Natural killer cell treated with Interleukin-12 subunit alpha and Interleukin-12 subunit beta and Interleukin-15 and Interleukin-18, amount 100 ng/mL, for 72 hours (primary cell): ENCODE results near the gene TTLL3. TPM values are rescaled to one million over a fixed set of nuclear protein-coding genes. Genes with fewer than 3 reads are reported as not detected.
"Not testable (repeated sequence)": the region's sequence is repeated elsewhere in the genome, so short reads cannot be mapped to it uniquely, and the experiment has no call there.

Experiments
- ATAC-seq, 2 donors: fragments of 150-1000 bp; cut with Tn5 transposase in 1 of 2; sonication (Bioruptor Pico), chemical (Tn5 transposase) in 1 of 2; 2 replicates each; pipeline ENCODE4 v1.10.0; 2021
- DNase-seq: peaks from one replicate; pipeline ENCODE4 v3.0.0; 2022; ENCODE audit warnings: low spot score
- H3K27ac Mint-ChIP-seq, 2 donors: 1 replicate in 1 of 2; 2 replicates in 1 of 2; pipeline ENCODE4 v1.8.0; 2022; ENCODE audit warnings: mixed read lengths in 2 of 2, mild to moderate bottlenecking in 1 of 2, moderate library complexity in 1 of 2
- H3K27me3 Mint-ChIP-seq, 2 donors: 1 replicate in 1 of 2; 2 replicates in 1 of 2; pipeline ENCODE4 v1.8.0; 2022; ENCODE audit warnings: mixed read lengths in 2 of 2
- H3K36me3 Mint-ChIP-seq: one replicate; pipeline ENCODE4 v1.8.0; 2022; ENCODE audit warnings: mixed read lengths
- H3K4me1 Mint-ChIP-seq, 2 donors: 1 replicate in 1 of 2; 2 replicates in 1 of 2; pipeline ENCODE4 v1.8.0; 2022; ENCODE audit warnings: low read depth in 2 of 2, mixed read lengths in 2 of 2, mild to moderate bottlenecking in 1 of 2
- H3K4me3 Mint-ChIP-seq: one replicate; pipeline ENCODE4 v1.8.0; 2022; ENCODE audit warnings: mixed read lengths
- H3K9me3 Mint-ChIP-seq: 2 replicates; pipeline ENCODE4 v1.8.0; 2022; ENCODE audit warnings: mixed read lengths
- total RNA-seq, 2 donors: library from RNA; stranded (reverse); gene quantifications; one replicate each; pipeline ENCODE4 v1.2.3, GENCODE V29; 2022

TTLL3 gene
- total RNA-seq, 2 donors from 2014 or later = 50.0 to 91.3 TPM

GRCh38 chr3:9864200-9864927 is 54.3 kb downstream of the TTLL3 start:
- H3K27me3 Mint-ChIP-seq = no peaks in the 10 kb centered on the region
- H3K9me3 Mint-ChIP-seq = no peaks in the 10 kb centered on the region
- no peak overlapping the region for H3K4me3 Mint-ChIP-seq
- ATAC-seq = no peak
- DNase-seq = no peak
- no peaks in the 10 kb centered on the region for H3K36me3 Mint-ChIP-seq
- H3K4me1 Mint-ChIP-seq = peaks cover 0 to 13% of the 10 kb centered on the region in 2 donors
- H3K27ac Mint-ChIP-seq = no peak overlapping the region

GRCh38 chr3:9865125-9865637 is 55.1 kb downstream of the TTLL3 start:
- ATAC-seq, DNase-seq, H3K27ac Mint-ChIP-seq, H3K4me3 Mint-ChIP-seq, H3K9me3 Mint-ChIP-seq, H3K36me3 Mint-ChIP-seq, H3K27me3 Mint-ChIP-seq: not testable (repeated sequence)
- H3K4me1 Mint-ChIP-seq = peaks cover 0 to 10% of the 10 kb centered on the region in 2 donors

- DNase-seq (no peak), ATAC-seq (no peak)
- Mint-ChIP-seq H3K4me1 (peaks cover 0 to 8% of the 10 kb centered on the region in 2 donors), H3K4me3 (no peak overlapping the region), H3K27me3 (no peaks in the 10 kb centered on the region), H3K9me3 (no peaks in the 10 kb centered on the region), H3K36me3 (no peaks in the 10 kb centered on the region), H3K27ac (no peak overlapping the region)
These were observed 56.6 kb downstream of the TTLL3 start for GRCh38 chr3:9866639-9867038.

DNA sequence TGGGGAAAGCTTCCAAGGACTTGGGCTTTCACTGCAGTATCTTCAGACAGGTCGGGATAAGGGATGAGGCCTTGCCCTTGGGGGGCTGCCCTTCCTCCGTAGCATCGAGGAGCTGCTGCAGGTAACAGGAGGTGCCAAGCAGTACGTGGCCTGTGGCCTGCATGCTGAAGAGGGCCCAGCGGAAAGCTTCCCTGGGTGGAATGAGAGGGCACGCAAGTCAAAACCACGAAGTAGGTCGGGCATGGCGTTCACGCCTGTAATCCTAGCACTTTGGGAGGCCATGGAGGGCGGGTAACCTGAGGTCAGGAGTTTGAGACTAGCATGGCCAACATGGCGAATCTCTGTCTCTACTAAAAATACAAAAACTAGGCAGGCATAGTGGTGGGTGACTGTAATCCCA is 57.0 kb downstream of the TTLL3 start:
- Mint-ChIP-seq H3K27me3 (no peaks in the 10 kb centered on the region), H3K36me3 (no peaks in the 10 kb centered on the region), H3K4me3 (no peak overlapping the region), H3K9me3 (no peaks in the 10 kb centered on the region), H3K4me1 (peaks cover 0 to 3% of the 10 kb centered on the region in 2 donors), H3K27ac (no peak overlapping the region)
- ATAC-seq = no peak
- DNase-seq = no peak

DNA sequence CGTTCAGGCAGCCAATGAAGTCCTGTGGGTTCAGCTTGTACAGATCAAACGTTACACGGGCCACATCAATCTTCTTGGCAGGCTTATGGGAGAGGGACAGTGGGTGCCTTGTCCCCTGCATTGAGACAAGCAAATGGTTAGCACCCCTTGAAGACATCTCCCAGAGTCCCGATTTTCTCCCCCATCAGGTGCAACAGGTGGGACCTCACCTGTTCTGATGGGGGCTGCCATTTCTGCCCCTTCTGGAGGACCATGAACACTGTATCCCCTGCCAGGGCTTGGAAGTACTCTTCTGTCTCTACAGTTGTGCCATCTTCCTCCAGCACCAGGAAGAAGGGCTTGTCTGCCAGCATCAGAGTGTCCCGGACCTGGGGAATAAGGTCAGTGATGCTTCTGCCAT is 59.9 kb downstream of the TTLL3 start:
- DNase-seq = no peak
- Mint-ChIP-seq H3K27ac (no peak overlapping the region), H3K4me3 (no peak overlapping the region), H3K9me3 (no peaks in the 10 kb centered on the region), H3K27me3 (no peaks in the 10 kb centered on the region), H3K4me1 (no peaks in the 10 kb centered on the region), H3K36me3 (no peaks in the 10 kb centered on the region)
- no peak for ATAC-seq

DNA sequence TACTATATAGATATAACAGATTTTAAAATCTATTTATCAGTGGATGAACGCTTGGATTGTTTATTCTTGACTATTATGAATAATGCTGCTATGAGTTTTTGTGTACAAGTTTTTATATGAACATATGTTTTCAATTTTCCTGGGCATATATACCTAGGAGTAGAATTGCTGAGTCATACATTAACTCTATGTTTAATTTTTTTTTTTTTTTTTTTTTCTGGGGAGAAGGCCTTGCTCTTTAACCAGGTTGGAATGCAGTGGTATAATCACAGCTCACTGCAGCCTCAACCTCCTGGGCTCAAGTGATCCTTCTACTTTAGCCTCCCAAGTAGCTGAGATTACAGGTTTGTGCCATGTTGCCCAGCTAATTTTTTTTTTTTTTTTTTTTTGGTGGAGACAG is 60.9 kb downstream of the TTLL3 start:
- Mint-ChIP-seq H3K9me3 (no peaks in the 10 kb centered on the region), H3K4me1 (no peaks in the 10 kb centered on the region), H3K36me3 (no peaks in the 10 kb centered on the region), H3K4me3 (no peak overlapping the region), H3K27me3 (no peaks in the 10 kb centered on the region), H3K27ac (no peak overlapping the region)
- no peak for DNase-seq
- no peak for ATAC-seq

DNA sequence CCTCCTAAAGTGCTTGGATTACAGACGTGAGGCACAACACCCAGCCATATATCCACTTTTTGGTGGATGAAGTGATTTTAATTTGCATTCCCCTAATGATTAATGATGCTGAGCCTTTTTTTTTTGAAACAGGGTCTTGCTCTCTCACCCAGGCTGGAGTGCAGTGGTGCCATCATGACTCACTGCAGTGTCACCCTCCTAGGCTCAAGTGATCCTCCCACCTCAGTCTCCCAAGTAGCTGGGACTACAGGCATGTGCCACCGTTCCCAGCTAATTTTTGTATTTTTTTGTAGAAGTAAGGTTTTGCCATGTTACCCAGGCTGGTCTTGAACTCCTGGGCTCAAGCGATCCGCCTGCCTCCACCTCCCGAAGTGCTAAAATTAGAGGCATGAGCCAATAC is 62.0 kb downstream of the TTLL3 start:
- H3K27ac Mint-ChIP-seq, ATAC-seq, H3K36me3 Mint-ChIP-seq, H3K9me3 Mint-ChIP-seq, H3K27me3 Mint-ChIP-seq, H3K4me3 Mint-ChIP-seq, DNase-seq, H3K4me1 Mint-ChIP-seq: not testable (repeated sequence)

GRCh38 chr3:9875448-9875847 is 65.4 kb downstream of the TTLL3 start:
- no peak for ATAC-seq
- H3K9me3 Mint-ChIP-seq = no peaks in the 10 kb centered on the region
- DNase-seq = no peak
- H3K4me3 Mint-ChIP-seq = no peak overlapping the region
- H3K27ac Mint-ChIP-seq = no peak overlapping the region
- H3K4me1 Mint-ChIP-seq = no peaks in the 10 kb centered on the region
- H3K27me3 Mint-ChIP-seq = no peaks in the 10 kb centered on the region
- H3K36me3 Mint-ChIP-seq = no peaks in the 10 kb centered on the region

DNA sequence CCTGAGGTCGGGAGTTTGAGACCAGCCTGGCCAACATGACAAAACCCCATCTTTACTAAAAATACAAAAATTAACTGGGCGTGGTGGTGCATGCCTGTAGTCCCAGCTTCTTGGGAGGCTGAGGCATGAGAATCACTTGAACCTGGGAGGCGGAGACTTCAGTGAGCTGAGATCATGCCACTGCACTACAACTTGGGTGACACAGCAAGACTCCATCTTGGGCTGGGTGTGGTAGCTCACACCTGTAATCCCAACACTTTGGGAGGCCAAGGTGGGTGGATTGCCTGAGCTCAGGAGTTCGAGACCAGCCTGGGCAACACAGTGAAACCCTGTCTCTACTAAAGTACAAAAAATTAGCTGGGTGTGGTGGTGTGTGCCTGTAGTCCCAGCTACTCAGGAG is 66.2 kb downstream of the TTLL3 start:
- ATAC-seq = not testable (repeated sequence)

GRCh38 chr3:9876991-9877390 is 66.9 kb downstream of the TTLL3 start:
- H3K27ac Mint-ChIP-seq = no peak overlapping the region
- H3K27me3 Mint-ChIP-seq = no peaks in the 10 kb centered on the region
- ATAC-seq = peak in 1 of 2 donors; percentile 36
- no peaks in the 10 kb centered on the region for H3K36me3 Mint-ChIP-seq
- no peaks in the 10 kb centered on the region for H3K4me1 Mint-ChIP-seq
- H3K9me3 Mint-ChIP-seq = no peaks in the 10 kb centered on the region
- no peak overlapping the region for H3K4me3 Mint-ChIP-seq
- no peak for DNase-seq

More for the DNA sequence above, 66.2 kb downstream of the TTLL3 start:
- H3K36me3 Mint-ChIP-seq, H3K9me3 Mint-ChIP-seq, H3K27me3 Mint-ChIP-seq, H3K27ac Mint-ChIP-seq, H3K4me1 Mint-ChIP-seq, DNase-seq, H3K4me3 Mint-ChIP-seq: not testable (repeated sequence)

GRCh38 chr3:9878700-9879099 is 68.6 kb downstream of the TTLL3 start:
- Mint-ChIP-seq H3K27ac (no peak overlapping the region), H3K4me1 (no peaks in the 10 kb centered on the region), H3K27me3 (no peaks in the 10 kb centered on the region), H3K36me3 (no peaks in the 10 kb centered on the region), H3K4me3 (no peak overlapping the region), H3K9me3 (no peaks in the 10 kb centered on the region)
- DNase-seq (no peak), ATAC-seq (no peak)

- DNase-seq = no peak
- H3K4me1 Mint-ChIP-seq = no peaks in the 10 kb centered on the region
- H3K9me3 Mint-ChIP-seq = no peaks in the 10 kb centered on the region
- no peak within 1 kb of the TSS for H3K27ac Mint-ChIP-seq
- H3K4me3 Mint-ChIP-seq = no peak within 1 kb of the TSS
- no peaks in the 10 kb centered on the region for H3K27me3 Mint-ChIP-seq
- no peaks in the 10 kb centered on the region for H3K36me3 Mint-ChIP-seq
- no peak for ATAC-seq
These were observed 69.9 kb downstream of the TTLL3 start, which contains the start of gene CIDEC for GRCh38 chr3:9879830-9880549. CIDEC (minus strand) TSS chr3:9880253; CDS start chr3:9878486, 1,767 bp downstream.

DNA sequence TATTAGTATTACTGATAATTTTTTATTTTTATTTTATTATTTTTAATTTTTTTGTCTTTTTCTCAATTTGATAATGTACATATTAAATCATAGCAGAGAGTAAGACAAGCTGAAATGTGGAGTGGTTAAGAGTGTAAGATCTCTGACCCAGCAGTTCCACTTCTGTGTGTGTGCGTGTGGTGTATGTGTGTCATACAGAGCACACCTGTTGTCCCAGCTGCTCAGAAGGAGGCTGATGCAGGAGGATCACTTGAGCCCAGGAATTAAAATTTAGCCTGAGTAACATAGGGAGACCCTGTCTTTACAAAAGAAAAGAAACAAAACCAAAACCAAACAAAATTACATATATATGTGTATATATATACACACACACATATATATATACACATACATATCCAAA is 71.4 kb downstream of the TTLL3 start:
- no peak overlapping the region for H3K4me3 Mint-ChIP-seq
- no peaks in the 10 kb centered on the region for H3K36me3 Mint-ChIP-seq
- no peak for ATAC-seq
- H3K9me3 Mint-ChIP-seq = no peaks in the 10 kb centered on the region
- H3K27me3 Mint-ChIP-seq = no peaks in the 10 kb centered on the region
- no peaks in the 10 kb centered on the region for H3K4me1 Mint-ChIP-seq
- no peak for DNase-seq
- H3K27ac Mint-ChIP-seq = no peak overlapping the region
